Measurements from ENCODE around the gene PLEKHJ1. TPM values are rescaled to one million over a fixed set of nuclear protein-coding genes. Genes with fewer than 3 reads are reported as not detected.
"Not testable (repeated sequence)": the region's sequence is repeated elsewhere in the genome, so short reads cannot be mapped to it uniquely, and the experiment has no call there.

PLEKHJ1 gene, protein sequence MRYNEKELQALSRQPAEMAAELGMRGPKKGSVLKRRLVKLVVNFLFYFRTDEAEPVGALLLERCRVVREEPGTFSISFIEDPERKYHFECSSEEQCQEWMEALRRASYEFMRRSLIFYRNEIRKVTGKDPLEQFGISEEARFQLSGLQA
- 23.9 TPM for total RNA-seq

DNA sequence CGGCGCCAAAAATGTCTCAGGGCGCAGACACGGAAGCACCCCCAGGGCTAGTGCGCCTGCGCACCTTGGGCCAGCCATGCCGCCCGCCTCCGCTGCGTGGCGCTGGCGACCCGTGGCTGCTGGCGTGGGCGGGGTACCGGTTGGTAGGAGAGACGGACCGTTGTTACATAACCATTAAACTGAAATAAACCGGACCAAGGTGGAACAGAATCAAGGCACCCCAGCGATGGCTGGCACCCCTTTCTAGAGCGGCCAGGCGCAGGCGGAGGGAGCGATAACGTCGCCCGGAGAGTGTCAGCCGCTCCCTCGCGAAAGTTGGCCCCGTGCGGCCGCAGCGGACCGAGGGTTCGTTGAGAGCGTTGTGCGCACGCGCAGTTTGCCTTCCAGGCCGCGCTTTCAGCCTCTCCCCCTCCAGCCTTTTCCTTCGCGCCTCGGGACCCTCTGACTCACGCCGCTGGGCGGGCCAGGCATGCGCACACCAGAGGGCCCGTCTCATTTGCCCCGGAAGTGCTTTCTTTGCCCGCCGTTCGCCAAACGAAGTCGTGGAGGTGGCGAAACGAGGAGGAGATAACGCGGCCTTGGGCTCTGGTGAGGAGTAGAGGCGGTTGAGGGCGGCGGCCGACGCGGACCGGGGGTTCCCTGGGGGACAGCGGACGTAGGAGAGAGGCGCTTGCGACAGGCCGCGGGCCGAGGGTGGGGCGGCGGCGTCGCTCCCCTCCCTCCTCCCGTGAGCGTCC is at the start of gene PLEKHJ1, which contains the start of gene SF3A2:
Gene PLEKHJ1, minus strand, starts transcription at position 16 of the 737 bp plus-strand sequence. CDS start 81 bp downstream, outside the sequence.
Gene SF3A2, plus strand, starts transcription at position 511 of the 737 bp plus-strand sequence. CDS start 6,595 bp downstream, outside the sequence.
- intact Hi-C loops (cut with DNase I): loop anchor here (1.0 to 5.0 kb wide), 8 partner anchors 33 to 156 kb away; partner anchors contain the start of genes AP3D1, IZUMO4, LSM7 and MOB3A

DNA sequence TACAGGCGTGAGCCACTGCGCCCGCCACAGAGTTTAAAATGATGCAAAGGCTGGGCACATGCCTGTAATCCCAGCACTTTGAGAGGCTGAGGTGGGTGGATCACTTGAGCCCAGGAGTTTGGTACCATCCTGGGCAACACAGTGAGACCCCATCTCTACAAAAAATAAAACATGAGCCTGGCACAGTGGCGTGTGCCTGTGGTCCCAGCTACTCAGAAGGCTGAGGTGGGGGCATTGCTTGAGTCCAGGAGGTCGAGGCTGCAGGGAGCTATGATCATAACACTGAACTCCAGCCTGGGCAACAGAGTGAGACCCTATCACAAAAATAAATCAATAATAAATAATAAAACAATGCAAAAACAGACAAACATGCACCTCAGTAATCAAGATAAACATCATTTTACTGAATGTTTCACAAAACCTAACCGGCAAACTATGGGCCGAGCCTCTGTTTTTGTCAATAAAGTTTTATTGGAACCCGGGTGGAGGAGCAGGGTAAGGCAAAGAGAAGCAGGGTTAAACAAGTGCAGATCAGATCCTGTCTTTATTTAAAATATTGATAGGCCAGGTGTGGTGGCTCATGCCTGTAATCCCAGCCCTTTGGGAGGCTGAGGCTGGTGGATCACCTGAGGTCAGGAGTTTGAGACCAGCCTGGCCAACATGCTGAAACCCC is 47.8 kb upstream of the PLEKHJ1 start:
- H3K4me1 ChIP-seq: peaks cover 0 to 2% of the 10 kb centered on the region in 2 donors
- H3K27me3 ChIP-seq: no peaks in the 10 kb centered on the region
- no peak overlapping the region for H3K27ac ChIP-seq
- H3K4me3 ChIP-seq: no peak overlapping the region
- DNase-seq (ENCODE audit: low spot score in 2 of 2): no peak
- H3K9me3 ChIP-seq: no peaks in the 10 kb centered on the region
- intact Hi-C loops (cut with DNase I): no loop called here
- H3K36me3 ChIP-seq: no peaks in the 10 kb centered on the region
- TF ChIP-seq, protein P1, sequence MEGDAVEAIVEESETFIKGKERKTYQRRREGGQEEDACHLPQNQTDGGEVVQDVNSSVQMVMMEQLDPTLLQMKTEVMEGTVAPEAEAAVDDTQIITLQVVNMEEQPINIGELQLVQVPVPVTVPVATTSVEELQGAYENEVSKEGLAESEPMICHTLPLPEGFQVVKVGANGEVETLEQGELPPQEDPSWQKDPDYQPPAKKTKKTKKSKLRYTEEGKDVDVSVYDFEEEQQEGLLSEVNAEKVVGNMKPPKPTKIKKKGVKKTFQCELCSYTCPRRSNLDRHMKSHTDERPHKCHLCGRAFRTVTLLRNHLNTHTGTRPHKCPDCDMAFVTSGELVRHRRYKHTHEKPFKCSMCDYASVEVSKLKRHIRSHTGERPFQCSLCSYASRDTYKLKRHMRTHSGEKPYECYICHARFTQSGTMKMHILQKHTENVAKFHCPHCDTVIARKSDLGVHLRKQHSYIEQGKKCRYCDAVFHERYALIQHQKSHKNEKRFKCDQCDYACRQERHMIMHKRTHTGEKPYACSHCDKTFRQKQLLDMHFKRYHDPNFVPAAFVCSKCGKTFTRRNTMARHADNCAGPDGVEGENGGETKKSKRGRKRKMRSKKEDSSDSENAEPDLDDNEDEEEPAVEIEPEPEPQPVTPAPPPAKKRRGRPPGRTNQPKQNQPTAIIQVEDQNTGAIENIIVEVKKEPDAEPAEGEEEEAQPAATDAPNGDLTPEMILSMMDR (IDR thresholded peaks at IDR 0.05): no peak

More for the DNA sequence above, at the start of gene PLEKHJ1, which contains the start of gene SF3A2:
- peak; percentile 86 to 98 for DNase-seq (ENCODE audit: low spot score in 2 of 2)
- peak within 1 kb of the TSS; percentile 97 to 98 for H3K27ac ChIP-seq
- peaks cover 19 to 44% of the 10 kb centered on the region in 2 donors for H3K4me1 ChIP-seq
- peak within 1 kb of the TSS; percentile 85 to 100 for H3K4me3 ChIP-seq
- no peaks in the 10 kb centered on the region for H3K27me3 ChIP-seq
- no peaks in the 10 kb centered on the region for H3K9me3 ChIP-seq
- TF ChIP-seq, protein P1 (IDR thresholded peaks at IDR 0.05): peak; percentile 99 to 100 (median 99)
- H3K36me3 ChIP-seq: peaks cover 9 to 20% of the 10 kb centered on the region in 2 donors

DNA sequence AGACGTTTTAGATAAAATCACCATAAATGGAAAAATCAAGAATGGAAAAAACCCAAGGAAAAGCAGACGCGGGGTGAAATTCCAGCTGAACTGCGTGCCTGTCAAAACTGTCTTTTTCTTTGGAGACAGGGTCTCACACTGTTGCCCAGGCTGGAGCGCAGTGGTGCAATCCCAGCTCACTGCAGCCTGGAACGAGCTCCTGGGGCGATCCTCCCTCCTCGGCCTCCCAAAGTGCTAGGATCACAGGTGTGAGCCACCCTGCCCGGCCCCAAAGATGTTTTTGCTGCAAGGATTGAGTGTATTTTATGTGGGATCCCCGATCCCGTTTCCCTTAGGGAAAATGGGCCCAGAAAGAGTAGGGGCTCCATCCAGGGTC is 46.7 kb upstream of the PLEKHJ1 start:
- H3K4me1 ChIP-seq: peaks cover 0 to 2% of the 10 kb centered on the region in 2 donors
- H3K27ac ChIP-seq: no peak overlapping the region
- TF ChIP-seq, protein P1 (IDR thresholded peaks at IDR 0.05): no peak
- no peak for DNase-seq (ENCODE audit: low spot score in 2 of 2)
- no peaks in the 10 kb centered on the region for H3K9me3 ChIP-seq
- no peak overlapping the region for H3K4me3 ChIP-seq
- H3K36me3 ChIP-seq: no peaks in the 10 kb centered on the region
- intact Hi-C loops (cut with DNase I): no loop called here
- no peaks in the 10 kb centered on the region for H3K27me3 ChIP-seq

DNA sequence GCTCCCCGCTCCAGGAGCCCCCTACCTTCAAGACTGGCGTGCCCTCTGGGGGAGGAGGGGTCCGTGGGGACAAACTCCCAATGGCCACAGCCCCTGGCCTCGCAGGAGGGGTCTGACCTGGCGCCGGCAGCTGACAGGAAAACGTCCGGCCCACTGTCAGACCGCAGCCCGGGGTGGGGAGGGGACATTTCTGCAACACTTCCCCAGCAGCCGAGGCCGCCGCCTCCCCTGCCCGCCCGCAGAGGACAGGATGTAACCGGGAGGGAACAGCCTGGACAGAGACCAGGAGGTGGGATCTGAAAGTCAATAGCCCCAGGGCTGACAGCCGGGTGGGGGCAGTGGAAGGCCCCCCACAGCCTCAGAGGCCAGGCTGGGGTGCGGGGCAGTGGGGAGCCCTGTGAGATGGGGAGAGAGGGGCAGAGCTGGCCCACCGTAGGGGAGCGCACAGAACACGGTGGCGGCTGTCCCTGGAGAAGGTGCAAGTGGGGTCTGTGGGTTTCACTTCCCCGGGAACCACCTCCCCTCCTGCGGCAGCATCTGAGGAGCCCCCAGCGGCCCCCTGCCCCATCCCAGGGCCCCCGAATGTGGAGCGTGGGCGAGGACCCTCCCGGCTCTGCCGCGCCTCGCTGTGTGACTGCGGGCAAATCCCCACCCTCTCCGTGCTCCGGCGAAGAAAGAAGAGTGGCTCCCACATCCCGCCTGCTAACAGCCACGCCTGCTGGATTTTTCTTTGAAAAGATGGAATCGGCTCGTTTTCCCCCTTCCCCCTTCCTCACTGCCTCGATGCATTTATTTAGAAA is 46.1 kb upstream of the PLEKHJ1 start, which contains the start of gene PEAK3:
Gene PEAK3, minus strand, starts transcription at position 114 of the 800 bp plus-strand sequence. CDS start 1,244 bp downstream, outside the sequence.
- TF ChIP-seq, protein P1 (IDR thresholded peaks at IDR 0.05): no peak
- Histone ChIP-seq H3K4me1 (peaks cover 0 to 2% of the 10 kb centered on the region in 2 donors), H3K4me3 (peak within 1 kb of the TSS; percentile 13 to 54), H3K9me3 (no peaks in the 10 kb centered on the region), H3K27me3 (no peaks in the 10 kb centered on the region), H3K36me3 (no peaks in the 10 kb centered on the region), H3K27ac (no peak within 1 kb of the TSS)
- intact Hi-C loops (cut with DNase I): no loop called here
- peak in 1 of 2 donors; percentile 80 for DNase-seq (ENCODE audit: low spot score in 2 of 2)

DNA sequence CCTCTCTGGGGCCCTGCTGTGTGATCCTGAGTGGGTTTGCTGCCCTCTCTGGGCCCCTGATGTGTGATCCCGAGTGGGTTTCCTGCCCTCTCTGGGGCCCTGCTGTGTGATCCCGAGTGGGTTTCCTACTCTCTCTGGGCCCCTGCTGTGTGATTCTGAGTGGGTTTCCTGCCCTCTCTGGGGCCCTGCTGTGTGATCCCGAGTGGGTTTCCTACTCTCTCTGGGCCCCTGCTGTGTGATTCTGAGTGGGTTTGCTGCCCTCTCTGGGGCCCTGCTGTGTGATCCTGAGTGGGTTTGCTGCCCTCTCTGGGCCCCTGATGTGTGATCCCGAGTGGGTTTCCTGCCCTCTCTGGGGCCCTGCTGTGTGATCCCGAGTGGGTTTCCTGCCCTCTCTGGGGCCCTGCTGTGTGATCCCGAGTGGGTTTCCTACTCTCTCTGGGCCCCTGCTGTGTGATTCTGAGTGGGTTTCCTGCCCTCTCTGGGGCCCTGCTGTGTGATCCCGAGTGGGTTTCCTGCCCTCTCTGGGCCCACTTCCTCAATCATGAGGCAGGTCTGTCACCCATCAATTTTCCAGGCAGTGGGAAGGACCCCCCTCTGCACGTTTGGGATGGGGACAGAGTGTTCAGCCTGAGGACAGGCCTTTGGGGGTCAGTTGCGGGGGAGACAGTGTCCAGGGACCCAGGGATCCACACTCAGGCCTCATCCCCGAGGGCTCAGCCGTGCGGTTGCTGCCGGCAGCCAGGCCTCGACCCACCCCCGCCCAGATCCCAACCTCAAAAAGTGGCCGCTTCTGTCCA is 45.3 kb upstream of the PLEKHJ1 start:
- H3K27ac ChIP-seq; H3K36me3 ChIP-seq; intact Hi-C loops (cut with DNase I); H3K4me1 ChIP-seq; H3K9me3 ChIP-seq; H3K27me3 ChIP-seq; DNase-seq (ENCODE audit: low spot score in 2 of 2): not testable (repeated sequence)
- H3K4me3 ChIP-seq: peak overlapping the region; percentile 13 to 54

All from ascending aorta (tissue), 2 donors.